Femur (tissue), 1 donor: Measurements from ENCODE around the gene SMIM36.
"Not testable (repeated sequence)": the region's sequence is repeated elsewhere in the genome, so short reads cannot be mapped to it uniquely, and the experiment has no call there.

ENCODE experiments used
- DNase-seq: peaks from one replicate; pipeline ENCODE4 v3.0.0-alpha.2; 2017

The SMIM36 gene

DNA sequence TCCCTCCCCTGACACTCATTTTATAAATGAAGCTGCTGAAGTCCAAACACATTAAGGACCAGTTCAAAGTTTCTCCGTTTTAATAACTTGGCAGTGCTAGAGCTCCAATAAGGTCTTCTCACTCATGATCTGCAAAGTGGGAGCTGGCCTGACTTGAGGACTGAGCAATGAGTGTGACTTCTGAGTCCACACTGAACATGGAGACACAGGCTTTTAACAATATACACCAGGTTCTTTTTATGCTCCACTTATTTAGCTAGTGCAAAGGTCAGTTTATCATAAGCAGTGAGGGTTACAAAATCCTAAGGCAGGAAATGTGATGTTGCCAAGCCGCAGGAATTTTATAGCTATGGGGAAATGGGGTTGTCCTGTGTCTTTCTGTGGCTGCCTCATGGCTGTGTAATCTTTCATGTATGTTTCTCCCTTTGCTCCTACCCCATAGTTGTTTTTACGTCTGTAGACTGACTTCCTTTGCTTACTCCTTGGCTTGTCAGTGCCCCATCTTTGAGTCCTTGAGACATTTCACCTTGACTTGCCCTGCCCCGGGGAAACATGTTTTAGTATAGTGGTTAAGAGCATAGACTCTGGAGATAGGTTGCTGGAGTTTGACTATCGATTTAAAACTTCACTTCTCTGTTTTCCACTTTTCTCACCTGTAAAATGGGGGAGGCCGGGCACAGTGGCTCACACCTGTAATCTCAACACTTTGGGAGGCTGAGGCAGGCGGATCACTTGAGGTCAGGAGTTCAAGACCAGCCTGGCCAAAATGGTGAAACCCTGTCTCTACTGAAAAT lies 77.4 kb downstream of the SMIM36 start:
- DNase-seq: peak; percentile 32

DNA sequence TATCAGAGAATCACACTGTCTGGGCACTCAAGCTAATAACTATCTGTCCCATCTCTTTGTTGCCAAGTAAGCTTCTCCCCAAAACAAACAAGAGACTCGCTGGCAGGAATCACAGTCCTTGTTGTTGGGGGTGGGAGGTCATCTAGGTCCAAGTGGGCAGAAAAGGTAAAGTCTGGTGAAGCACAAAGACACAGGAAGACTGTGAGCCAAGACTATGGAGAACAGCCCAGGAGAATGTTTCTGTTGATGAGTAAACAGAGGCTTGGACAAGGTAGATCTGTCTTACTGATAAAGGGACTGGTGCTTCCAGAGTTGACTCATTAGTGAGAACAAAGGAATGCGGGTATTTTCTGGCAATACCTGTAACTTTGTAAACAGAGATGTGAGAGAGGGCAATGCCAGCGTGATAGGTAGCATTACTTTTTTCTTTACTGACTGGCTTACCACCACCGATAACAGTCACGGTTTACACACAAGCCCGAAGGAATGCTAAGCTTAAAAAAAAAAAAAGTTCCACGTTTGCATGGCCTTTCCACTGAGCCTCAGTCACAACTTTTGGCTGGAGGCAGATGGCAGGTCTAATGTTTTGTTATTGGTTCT lies 78.1 kb downstream of the SMIM36 start:
- no peak for DNase-seq

DNA sequence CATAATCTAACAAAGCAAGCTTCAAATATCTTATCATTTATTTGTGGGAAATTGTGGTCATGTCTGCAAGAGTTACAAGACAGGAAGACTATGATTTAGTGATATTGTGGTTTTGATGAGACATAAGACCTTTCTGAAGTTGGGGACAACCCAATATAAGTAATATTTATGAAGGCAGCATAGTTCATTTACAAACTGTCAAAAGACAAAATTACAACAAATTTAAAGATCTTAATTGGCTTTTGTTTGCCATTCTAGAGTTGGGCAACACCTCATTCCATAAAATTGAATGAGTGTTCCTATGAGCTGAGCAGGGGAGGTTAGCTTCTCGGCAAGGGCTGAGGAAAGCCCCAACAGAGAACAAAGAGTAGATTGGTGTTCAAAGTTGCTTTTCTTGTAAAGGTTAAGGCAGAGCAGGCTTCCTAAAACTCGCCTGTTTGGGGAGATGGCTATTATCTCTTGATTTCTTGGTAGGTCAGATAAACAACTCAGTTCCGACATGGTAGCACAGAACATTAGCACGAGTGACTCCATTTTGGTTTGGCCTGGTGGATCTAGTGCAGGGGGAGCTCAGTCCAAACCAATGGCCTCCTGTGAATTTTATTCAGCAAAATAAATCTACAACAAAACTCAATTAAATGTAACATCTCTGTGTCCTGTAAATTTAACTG lies 78.8 kb downstream of the SMIM36 start:
- no peak for DNase-seq

DNA sequence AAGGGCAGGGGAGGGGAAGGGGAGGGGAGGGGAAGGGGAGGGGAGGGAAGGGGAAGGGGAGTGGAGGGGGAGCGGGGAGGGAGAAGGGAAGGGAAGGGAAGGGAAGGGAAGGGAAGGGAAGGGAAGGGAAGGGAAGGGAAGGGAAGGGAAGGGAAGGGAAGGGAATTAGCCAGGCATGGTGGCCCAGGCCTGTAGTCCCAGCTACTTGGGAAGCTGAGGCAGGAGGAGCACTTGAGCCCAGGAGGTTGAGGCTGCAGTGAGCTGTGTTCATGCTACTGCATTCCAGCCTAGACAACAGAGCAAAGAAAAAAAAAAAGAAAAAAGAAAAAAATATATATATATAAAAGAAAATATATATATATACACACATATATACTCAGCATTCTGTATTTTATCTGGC lies 79.3 kb downstream of the SMIM36 start:
- DNase-seq: not testable (repeated sequence)

DNA sequence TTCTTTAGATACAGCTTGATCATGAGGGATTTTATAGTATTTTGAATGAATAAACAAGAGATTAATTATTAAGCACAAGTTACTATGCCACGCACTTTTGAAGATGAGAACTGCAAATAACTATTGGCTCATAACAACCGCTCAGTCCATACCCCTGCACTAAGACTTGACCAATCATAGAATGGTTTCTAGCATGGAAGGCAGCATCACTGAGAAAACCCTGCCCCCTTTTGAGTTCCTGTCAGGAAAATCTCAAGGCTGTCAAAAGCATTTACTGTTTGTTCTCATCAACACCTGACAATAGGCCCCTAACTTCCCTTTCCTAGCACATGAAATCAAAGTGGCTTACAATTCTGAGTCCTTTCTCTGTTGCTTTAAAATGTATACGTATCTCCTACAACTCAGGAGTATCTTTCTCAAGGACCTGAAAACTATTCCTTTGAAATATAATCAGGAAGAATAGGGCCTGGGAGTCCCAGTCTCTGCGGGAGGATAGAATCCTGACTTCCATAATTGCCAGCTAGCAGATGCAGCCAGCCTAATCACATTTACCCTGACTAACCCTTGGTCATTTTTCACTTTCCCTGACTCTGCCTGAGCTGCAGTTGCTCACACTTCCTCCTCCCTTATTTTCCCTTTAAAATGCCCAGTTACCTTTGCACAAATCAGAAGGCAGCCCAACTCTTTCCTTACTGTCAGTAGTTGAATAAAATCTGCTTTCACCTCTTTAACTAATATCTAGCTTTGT lies 80.5 kb downstream of the SMIM36 start:
- DNase-seq: no peak

DNA sequence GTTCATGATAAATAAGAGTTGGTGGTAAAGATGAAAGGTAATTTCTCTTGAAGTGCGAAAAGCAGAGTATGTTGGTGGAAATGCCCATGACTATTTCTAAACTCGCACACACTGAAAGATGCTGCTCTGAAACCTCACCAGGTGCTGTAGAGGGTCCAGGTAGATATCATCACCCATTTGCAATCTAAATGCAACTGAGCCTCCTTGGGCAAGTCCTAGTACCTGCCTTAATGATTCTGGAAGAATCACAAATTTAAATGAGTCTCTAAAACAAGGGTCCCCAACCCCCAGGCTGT lies 83.7 kb downstream of the SMIM36 start:
- no peak for DNase-seq

DNA sequence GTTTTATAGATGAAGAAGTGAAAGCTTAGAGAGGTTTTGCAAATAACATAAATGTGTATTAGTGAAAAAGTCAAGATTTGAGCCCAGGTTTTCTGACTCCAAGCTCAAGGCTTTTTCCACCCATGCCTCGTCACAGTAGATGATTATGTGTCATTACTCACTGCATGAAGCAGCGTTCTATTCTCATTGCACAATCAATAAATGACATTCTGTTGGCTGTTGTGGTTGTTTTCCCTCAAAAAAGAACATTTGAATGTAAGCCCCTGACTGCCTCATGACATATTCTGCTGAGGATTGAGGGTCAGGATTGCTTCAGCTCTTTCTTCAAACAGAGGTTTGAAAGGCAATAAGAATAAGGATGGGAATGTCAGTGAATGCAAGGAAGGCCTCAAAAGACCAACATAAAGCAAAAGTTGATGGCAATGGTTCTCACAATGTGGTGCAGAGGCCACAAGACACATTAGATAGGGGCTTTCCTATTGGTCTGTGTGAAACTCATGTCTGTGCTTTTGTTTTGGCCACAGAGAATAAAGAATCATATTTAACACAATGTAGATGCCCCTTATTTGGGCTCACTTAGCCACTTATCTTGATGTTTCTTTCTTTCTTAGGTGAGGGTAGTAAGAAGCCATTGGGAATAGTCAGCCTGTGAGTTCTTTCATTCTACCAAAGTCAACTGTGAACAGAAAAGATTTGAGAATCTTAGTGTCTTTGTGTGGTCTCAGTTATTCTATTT lies 84.2 kb downstream of the SMIM36 start:
- DNase-seq: no peak

DNA sequence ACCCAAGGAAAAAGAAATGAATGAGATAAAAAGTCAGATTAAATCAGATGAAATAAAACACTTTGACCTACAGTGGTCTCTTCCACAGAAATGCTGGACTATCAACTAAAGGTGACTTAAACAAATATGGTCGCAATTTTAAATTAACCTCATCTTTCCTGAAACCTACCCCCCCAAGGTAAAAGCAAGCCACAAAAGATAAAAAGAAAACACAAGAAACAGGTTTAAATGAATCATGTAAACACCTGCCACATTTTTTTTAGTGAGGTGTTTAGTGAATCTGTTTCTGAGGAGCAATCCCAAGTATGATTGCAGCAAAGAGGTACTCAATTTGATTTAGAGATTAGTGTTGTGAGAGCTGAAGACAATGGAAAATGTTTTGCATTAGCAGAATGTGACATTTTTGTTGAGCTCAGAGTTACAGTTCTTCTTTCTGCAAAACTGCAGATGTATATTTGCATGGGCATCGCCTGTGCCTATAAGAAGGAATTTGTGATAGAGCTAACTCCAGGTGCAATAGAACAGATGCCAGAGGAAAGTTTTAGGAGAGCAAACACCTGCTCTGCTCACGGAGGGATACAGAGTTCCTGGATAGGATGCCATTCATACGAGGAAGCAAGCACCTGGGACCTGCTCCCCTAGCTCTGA lies 86.2 kb downstream of the SMIM36 start:
- no peak for DNase-seq

DNA sequence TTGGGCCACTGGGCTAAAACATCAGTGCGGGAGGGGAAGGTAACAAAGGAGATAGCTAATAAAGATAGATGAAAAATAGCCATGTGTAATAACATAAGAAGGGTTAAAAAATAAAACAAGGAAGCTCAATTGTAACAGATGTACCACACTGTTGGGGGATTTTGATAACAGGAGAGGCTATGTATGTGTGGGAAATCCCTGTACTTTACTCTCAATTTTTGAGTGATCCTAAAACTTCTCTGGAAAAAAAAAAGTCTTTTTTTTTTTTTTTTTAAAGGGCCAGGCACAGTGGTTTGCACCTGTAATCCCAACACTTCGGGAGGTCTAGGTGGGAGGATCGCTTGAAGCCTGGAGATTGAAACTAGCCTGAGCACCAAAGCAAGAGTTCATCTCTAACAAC lies 87.7 kb downstream of the SMIM36 start:
- no peak for DNase-seq

DNA sequence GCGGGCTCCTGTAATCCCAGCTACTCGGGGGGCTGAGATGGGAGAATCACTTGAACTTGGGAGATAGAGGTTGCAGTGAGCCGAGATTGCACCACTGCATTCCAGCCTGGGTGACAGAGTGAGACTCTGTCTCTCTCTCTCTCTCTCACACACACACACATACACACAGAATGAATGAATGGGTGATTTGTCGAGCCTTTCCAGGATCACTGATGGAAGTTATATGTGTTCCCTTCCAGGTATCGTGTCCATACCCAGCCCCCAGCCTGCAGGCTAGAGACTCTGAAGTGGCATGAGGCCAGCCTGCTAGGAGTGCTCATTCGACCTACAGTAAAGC lies 88.5 kb downstream of the SMIM36 start:
- DNase-seq: not testable (repeated sequence)

DNA sequence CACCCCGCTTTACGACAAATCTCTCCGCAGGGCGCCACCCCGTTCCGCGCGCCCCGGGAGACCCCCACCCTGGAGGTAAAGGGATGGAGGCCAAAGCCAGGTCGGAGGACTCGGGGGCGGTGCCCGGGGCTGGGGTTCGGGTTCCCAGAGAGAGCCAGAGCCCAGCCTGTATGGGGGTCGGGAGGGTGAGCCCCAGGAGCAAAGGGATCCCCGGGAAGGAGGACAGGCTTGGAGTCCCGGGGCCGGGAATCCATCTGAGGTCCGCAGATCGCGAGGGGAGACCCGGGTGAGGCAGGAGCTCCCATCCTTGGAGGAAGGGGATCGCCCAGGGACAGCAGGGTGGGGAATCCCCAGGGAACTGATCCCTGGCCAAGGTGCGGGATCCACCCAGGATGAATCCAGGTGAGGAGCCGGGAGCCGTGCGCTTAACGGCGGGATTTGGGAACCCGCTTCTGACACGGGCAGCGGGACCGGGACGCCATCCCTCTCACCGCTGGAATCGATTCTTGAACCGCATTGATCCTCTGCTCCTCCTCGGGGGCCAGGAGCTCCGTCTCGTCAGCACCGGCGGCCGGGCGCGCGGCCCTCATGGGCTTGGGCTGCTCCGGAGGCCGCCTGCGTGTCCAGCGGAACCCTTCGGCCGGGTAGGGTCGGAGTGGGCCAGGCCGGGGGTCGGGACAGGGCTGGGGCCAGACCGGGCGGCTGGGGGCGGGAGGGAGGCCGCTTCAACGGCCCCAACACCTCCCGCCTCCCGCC lies 89.9 kb downstream of the SMIM36 start, which contains the start of gene MMD:
Gene MMD (minus strand): TSS at position 657 of the 756 bp plus-strand sequence. CDS start 140 bp downstream, at position 517.
- peak; percentile 60 for DNase-seq

DNA sequence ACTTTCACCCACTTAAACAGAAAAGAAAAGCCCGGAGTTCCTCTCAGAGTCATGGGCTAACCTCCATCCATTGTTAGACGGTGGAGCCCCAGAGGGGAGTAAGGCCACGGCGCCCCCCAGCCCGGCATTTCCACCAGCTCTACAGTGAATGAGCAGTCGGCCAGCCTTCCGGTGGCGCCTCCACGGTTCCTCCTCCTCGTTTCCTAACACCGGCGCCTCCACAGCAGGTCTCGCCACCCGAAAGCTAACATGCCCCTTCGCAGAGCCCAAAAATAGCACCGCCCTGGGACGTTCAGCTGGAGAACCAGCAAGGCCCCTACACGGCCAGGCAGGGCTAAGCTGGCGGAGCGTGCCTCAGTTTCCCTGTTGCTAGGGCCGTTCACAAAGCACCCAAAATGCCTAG lies 90.5 kb downstream of the SMIM36 start:
- DNase-seq: no peak

DNA sequence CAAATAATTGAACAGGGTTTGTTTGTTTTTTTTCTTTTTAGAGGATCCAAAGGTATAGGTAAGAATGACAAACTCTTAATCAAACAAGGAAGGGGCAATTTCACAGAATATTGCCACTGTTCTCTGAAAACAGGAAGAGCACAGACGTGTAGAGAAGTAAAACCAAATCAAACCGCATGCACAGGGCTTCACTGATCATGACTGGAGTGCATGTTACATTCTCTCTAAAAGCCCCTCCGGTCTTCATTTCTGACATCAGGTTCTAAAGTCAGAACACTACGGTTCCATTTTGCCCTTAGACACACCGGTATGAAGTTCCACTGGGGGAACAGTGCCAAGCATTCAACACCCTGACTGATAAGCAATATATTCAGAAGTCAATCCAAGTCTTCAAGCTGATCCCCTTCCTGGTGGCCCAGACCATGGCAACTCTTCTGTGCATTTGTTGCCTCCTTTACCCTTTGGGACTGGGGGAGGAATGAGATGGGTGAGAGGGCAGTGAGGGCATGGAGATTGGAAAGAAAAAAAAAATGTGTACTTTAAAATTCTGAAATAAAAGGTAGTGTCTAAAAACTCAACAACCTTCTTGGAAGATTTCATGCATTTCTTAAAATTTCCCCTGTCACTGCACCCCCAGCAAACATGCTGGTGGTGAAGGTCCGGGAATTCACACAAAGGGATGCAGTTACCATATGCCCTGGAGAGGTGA lies 91.0 kb downstream of the SMIM36 start:
- DNase-seq: no peak

DNA sequence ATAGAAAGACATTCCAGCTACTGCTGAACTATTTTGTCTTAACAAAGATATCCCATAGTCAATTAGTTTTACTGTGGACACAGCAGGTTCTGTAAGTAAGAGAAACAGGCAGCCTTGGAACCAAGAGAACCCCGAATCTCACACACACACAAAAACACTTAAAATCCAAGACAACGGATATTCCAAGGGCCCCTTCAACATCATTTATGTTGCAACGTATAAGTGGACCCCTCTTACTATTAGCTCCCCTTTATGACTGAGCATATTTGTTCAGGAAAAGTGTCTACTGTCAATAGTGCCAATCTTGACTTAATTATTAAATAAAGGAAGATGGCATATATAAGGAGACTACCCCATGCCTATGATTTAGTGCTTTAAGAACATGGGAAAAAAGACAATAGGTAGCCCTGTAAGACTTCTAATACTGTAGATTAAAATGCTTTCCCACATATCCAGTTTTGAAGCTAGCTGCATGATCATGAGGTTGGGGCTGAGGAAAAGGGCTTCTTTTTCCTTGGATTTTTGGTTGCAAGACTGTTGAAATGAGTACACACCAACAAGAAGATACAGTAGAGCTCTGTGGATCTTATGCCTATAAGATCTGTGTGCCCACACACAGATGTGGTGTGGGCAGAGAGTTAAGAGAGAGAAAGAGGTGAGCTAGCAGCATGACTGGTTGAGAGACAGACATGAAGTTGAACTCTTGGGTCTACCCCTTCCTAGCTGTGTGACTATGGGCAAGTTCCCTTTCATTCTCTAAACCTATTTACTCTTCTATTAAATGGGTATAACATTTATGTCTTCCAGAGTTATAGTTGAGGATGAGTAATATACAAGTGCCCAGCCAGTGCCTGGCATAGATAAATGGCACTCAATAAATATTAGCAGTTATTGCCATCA lies 92.6 kb downstream of the SMIM36 start:
- no peak for DNase-seq

DNA sequence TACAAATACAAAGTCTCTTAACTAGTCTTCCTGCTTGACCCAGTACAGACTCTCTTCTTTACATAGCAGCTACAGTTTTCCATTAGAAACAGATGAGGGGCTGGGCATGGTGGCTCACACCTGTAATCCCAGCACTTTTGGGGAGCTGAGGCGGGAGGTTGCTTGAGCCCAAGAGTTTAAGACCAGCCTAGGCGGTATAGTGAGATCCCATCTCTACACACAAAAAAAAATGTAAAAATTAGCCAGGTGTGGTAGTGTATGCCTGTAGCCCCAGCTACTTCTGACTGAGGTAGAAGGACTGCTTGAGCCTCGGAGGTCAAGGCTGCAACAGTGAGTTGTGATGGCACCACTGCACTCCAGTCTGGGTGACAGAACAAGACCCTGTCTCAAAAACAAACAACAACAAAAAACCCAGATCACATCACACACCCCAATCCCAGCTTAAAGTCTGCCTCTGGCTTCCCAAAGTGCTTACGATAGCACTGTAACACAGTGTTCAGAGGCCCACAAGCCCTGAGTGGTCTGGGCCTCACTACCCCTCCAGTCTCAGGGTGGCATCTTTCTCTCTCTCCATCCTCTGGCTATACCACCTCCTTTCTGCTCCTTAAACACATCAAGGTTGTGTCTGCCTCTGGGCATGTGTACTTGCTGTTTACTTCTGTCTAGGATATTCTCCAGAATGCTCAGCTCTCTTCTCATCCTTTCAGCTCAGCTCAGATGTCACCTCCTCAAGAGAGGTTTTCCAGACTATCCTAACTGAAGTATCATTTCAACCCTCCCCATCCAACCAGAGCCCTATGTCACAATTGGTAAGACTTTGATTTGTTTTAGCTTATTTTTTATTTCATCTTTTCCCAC lies 93.6 kb downstream of the SMIM36 start:
- no peak for DNase-seq

DNA sequence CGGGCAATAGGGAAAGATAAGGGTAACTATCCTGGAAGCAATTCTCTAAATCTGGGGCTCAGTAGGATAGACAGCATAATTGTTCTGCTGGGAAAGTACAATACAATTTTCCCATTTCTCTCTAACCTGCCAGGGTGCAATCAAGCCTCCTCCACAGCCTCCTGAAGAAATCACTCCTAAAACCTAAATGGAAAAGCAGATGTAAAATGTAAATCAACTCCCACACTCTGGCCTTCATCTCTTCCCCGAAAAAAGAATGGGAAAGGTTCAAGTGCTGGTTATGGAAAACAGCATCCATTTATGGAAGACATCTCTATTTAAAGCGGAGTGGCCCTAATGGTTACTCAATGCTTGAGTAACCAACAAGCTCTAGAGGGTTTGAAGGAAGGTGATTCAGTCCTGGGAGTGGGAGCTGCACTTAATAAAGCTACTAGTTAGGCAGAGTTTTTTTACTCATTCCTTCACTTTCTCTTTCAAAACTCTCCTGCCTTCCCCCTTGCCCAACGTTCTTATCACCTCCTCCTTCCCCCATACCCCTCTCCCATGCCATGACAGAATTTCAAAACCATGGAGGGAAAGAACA lies 94.7 kb downstream of the SMIM36 start:
- DNase-seq: no peak

DNA sequence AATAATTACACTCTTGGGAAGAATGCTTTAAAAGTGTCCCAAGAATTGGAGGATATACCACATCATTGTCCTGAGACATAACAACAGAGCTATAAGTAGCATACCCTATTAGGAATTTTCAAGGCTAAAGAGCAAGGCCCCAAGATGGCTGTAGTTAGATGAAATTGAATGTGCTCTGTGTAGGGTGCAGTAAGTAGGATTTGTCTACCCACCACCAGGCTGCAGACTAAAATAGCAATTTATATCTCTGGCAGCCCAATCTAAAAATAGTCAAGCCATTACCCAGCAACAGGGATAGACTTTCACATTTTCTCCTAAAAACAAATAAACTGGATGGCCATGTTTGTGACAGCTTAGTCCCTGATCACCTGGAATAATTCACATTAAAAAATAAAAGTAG lies 95.3 kb downstream of the SMIM36 start:
- no peak for DNase-seq

DNA sequence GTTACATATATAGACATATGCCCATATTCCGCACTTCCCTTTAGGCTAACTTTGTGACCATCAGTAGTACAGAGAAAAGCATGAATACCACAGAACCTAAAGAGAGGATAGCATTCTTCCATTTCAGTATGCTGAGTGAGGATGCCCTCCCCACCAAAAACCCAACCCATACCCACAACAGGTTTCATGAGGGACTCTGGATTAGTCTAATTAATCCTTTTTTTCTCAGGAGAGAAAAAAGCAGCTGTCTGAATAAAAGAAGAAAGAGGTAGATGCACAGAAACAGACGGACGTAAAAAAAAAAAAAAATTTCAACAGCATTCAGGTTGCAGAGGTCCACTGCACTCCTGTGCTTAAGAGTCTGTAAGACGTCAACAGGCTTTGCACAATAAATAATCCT lies 96.3 kb downstream of the SMIM36 start:
- DNase-seq: no peak
